Bronchial epithelial cell (primary cell): Measurements from ENCODE around the gene PRKAG2. TPM values are rescaled to one million over a fixed set of nuclear protein-coding genes. Genes with fewer than 3 reads are reported as not detected.
A peak's percentile ranks its signal among the peaks of the same experiment; 100 is the strongest.
"Not testable (repeated sequence)": the region's sequence is repeated elsewhere in the genome, so short reads cannot be mapped to it uniquely, and the experiment has no call there.

Source experiments
- DNase-seq: peaks from one replicate; pipeline ENCODE4 v3.0.0-alpha.2; 2010; ENCODE audit warnings: low read depth
- FAIRE-seq: peaks from 2 replicates; lab custom pipeline; 2011; peaks lifted over from hg19 to GRCh38; lab: Jason Lieb, UNC
- H3K27me3 ChIP-seq: 2 replicates; pipeline ENCODE4 v1.5.1; 2011; ENCODE audit warnings: low read length; ENCODE audit not compliant: control insufficient read depth, insufficient read depth
- H3K36me3 ChIP-seq: 2 replicates; pipeline ENCODE4 v1.5.1; 2011; ENCODE audit warnings: low read length; ENCODE audit not compliant: control insufficient read depth, insufficient read depth
- H3K4me3 ChIP-seq: 2 replicates; pipeline ENCODE4 v1.5.1; 2011; ENCODE audit warnings: mild to moderate bottlenecking, low read depth, low read length, control low read depth
- CTCF ChIP-seq: IDR thresholded peaks from 2 replicates; pipeline ENCODE4 v1.5.1; 2011; ENCODE audit warnings: mild to moderate bottlenecking, moderate library complexity, low read length, control low read depth, inconsistent platforms; ENCODE audit not compliant: insufficient read depth, severe bottlenecking
- total RNA-seq: library from RNA; depleted of rRNA; stranded (reverse); fragments of >200 nt; gene quantifications from 2 replicates; pipeline ENCODE4 v1.2.1, GENCODE V29; 2014

PRKAG2 gene
- total RNA-seq, 1 donor from 2014 or later: 24.5 TPM

GRCh38 chr7:151585744-151586393 lies 291.0 kb downstream of the PRKAG2 start:
- H3K36me3 ChIP-seq: no peaks in the 10 kb centered on the region
- H3K4me3 ChIP-seq: no peak overlapping the region
- DNase-seq (no peak), FAIRE-seq (no peak)
- H3K27me3 ChIP-seq: no peaks in the 10 kb centered on the region
- TF ChIP-seq CTCF: no peak

GRCh38 chr7:151581741-151582140 lies 295.2 kb downstream of the PRKAG2 start:
- DNase-seq (no peak), FAIRE-seq (no peak)
- no peak overlapping the region for H3K4me3 ChIP-seq
- no peaks in the 10 kb centered on the region for H3K36me3 ChIP-seq
- TF ChIP-seq CTCF: no peak
- H3K27me3 ChIP-seq: no peaks in the 10 kb centered on the region

- no peak overlapping the region for H3K4me3 ChIP-seq
- DNase-seq: no peak
- no peak for FAIRE-seq
- H3K36me3 ChIP-seq: no peaks in the 10 kb centered on the region
- no peak for TF ChIP-seq CTCF
- H3K27me3 ChIP-seq: no peaks in the 10 kb centered on the region
Observed at GRCh38 chr7:151579644-151580043, 297.3 kb downstream of the PRKAG2 start.

- no peak for FAIRE-seq
- TF ChIP-seq CTCF: no peak
Observed at GRCh38 chr7:151575410-151575809, 301.5 kb downstream of the PRKAG2 start.

GRCh38 chr7:151573046-151573445 lies 303.9 kb downstream of the PRKAG2 start:
- DNase-seq: peak; percentile 77
- H3K4me3 ChIP-seq, H3K36me3 ChIP-seq, H3K27me3 ChIP-seq, FAIRE-seq: not testable (repeated sequence)

More at GRCh38 chr7:151575410-151575809, 301.5 kb downstream of the PRKAG2 start:
- Histone ChIP-seq H3K27me3 (no peaks in the 10 kb centered on the region), H3K36me3 (no peaks in the 10 kb centered on the region), H3K4me3 (no peak overlapping the region)
- no peak for DNase-seq

GRCh38 chr7:151572136-151572535 lies 304.8 kb downstream of the PRKAG2 start:
- Histone ChIP-seq H3K4me3 (no peak overlapping the region), H3K27me3 (no peaks in the 10 kb centered on the region), H3K36me3 (peaks cover 1% of the 10 kb centered on the region)
- no peak for FAIRE-seq
- no peak for TF ChIP-seq CTCF
- DNase-seq: no peak
